HepG2 (cell line): ENCODE data around the gene GAS6. TPM values are rescaled to one million over a fixed set of nuclear protein-coding genes. Genes with fewer than 3 reads are reported as not detected.

Source experiments
- ATAC-seq: fragments of 200-7000 bp; cut with Tn5 transposase; 3 replicates; pipeline ENCODE4 v1.9.1; 2020; ENCODE audit warnings: mild to moderate bottlenecking, moderate library complexity
- BruUV-seq: library from RNA; stranded (reverse); fragments of 400-500 nt; replicated peaks from 2 replicates; lab custom pipeline; 2021; lab: Mats Ljungman, UMichigan
- CTCF ChIA-PET: fragments of 300-600 bp; formaldehyde crosslinking; extraction: SDS; loops from one replicate; lab custom pipeline; 2021; ENCODE audit warnings: low total read pairs, inconsistent platforms, low intra/inter-chr PET ratio; lab: Yijun Ruan, JAX
- POLR2A ChIA-PET: fragments of 350-600 bp; sonication (Branson Sonifier 250); formaldehyde crosslinking; loops from one replicate; lab custom pipeline; 2020; ENCODE audit warnings: antibody characterized with exemption, inconsistent platforms; lab: Yijun Ruan, JAX
- DNase-seq: peaks from one replicate; pipeline ENCODE4 v3.0.0-alpha.2; 2015; ENCODE audit warnings: low spot score
- FAIRE-seq: peaks from 3 replicates; lab custom pipeline; 2011; peaks lifted over from hg19 to GRCh38; lab: Jason Lieb, UNC
- H2AFZ ChIP-seq: one replicate; pipeline ENCODE4 v1.6.1; 2011; ENCODE audit warnings: low read length, inconsistent platforms
- H3K27ac ChIP-seq: fragments of 300-600 bp; 3 replicates; pipeline ENCODE4 v1.8.0; 2011; ENCODE audit warnings: mixed run types, mild to moderate bottlenecking, mixed read lengths, low read length, inconsistent platforms; ENCODE audit not compliant: insufficient read depth; ENCODE audit errors: extremely low read length
- H3K27me3 ChIP-seq, 2 experiments: fragments of 200-600 bp in 1 of 2; 2 replicates in 1 of 2; 3 replicates in 1 of 2; pipeline versions ENCODE4 v1.6.0 to v1.8.0; 2011; ENCODE audit warnings: low read length in 2 of 2, mild to moderate bottlenecking in 2 of 2, moderate library complexity in 2 of 2, inconsistent platforms in 1 of 2; ENCODE audit not compliant: insufficient read depth in 2 of 2, control insufficient read depth in 1 of 2
- H3K36me3 ChIP-seq, 2 experiments: fragments of 200-600 bp in 1 of 2; replicated peaks in 1 of 2; 2 replicates in 1 of 2; 3 replicates in 1 of 2; pipeline versions ENCODE4 v1.5.1 to v1.8.0; 2011; ENCODE audit warnings: low read length in 2 of 2, inconsistent platforms in 1 of 2; ENCODE audit not compliant: insufficient read depth in 2 of 2, control insufficient read depth in 1 of 2
- H3K4me1 ChIP-seq: 2 replicates; pipeline ENCODE4 v1.5.1; 2012; ENCODE audit warnings: low read length, inconsistent platforms; ENCODE audit not compliant: insufficient read depth
- H3K4me2 ChIP-seq: 2 replicates; pipeline ENCODE4 v1.6.0; 2011; ENCODE audit warnings: low read depth, low read length, inconsistent platforms
- H3K4me3 ChIP-seq, 3 experiments: fragments of 200-600 bp in 1 of 3; sonication (generic), shearing (Covaris generic) in 1 of 3; replicated peaks in 1 of 3; 2 replicates each; pipeline ENCODE4 v1.5.1; 2011 to 2016; ENCODE audit warnings: low read length in 3 of 3, inconsistent platforms in 2 of 3, low read depth in 2 of 3, mild to moderate bottlenecking in 2 of 3, control low read depth in 1 of 3, mixed read lengths in 1 of 3; ENCODE audit not compliant: insufficient read depth in 1 of 3
- H3K79me2 ChIP-seq: one replicate; pipeline ENCODE4 v1.6.1; 2011; ENCODE audit warnings: low read length, inconsistent platforms; ENCODE audit not compliant: insufficient read depth
- H3K9ac ChIP-seq: 2 replicates; pipeline ENCODE4 v1.6.0; 2011; ENCODE audit warnings: mild to moderate bottlenecking, low read depth, low read length, inconsistent platforms; ENCODE audit not compliant: insufficient read depth
- H3K9me3 ChIP-seq: 2 replicates; pipeline ENCODE4 v1.5.1; 2012; ENCODE audit warnings: mild to moderate bottlenecking, low read length
- H4K20me1 ChIP-seq: 2 replicates; pipeline ENCODE4 v1.6.0; 2011; ENCODE audit warnings: inconsistent platforms, mild to moderate bottlenecking, low read length, moderate library complexity; ENCODE audit not compliant: insufficient read depth
- BCL6 ChIP-seq: IDR thresholded peaks from 2 replicates; pipeline ENCODE4 v1.6.1; 2016; ENCODE audit warnings: missing genetic modification reagents, missing compliant biosample characterization
- CC2D1A ChIP-seq: sonication (generic); formaldehyde crosslinking; IDR thresholded peaks from 2 replicates; pipeline ENCODE4 v1.8.1; 2023; ENCODE audit warnings: mild to moderate bottlenecking, missing genetic modification reagents
- CENPX ChIP-seq: sonication (generic); formaldehyde crosslinking; IDR thresholded peaks from 2 replicates; pipeline ENCODE4 v1.9.0; 2021; ENCODE audit warnings: mild to moderate bottlenecking, missing genetic modification reagents, moderate library complexity
- CHD4 ChIP-seq: fragments of 200-600 bp; sonication (generic); IDR thresholded peaks from 2 replicates; pipeline ENCODE4 v1.7.0; 2017; ENCODE audit warnings: mild to moderate bottlenecking, low read length, borderline replicate concordance
- IKZF1 ChIP-seq: fragments of 450-650 bp; IDR thresholded peaks from 2 replicates; pipeline ENCODE4 v1.7.1; 2016
- SALL1 ChIP-seq: sonication (generic); formaldehyde crosslinking; IDR thresholded peaks from 2 replicates; pipeline ENCODE4 v1.8.0; 2022; ENCODE audit warnings: mild to moderate bottlenecking, missing genetic modification reagents
- SATB2 ChIP-seq: sonication (generic); formaldehyde crosslinking; IDR thresholded peaks from 2 replicates; pipeline ENCODE4 v1.5.0; 2020; ENCODE audit warnings: missing genetic modification reagents
- SMAD9 ChIP-seq: sonication (generic); formaldehyde crosslinking; IDR thresholded peaks from 2 replicates; pipeline ENCODE4 v1.5.1; 2020; ENCODE audit warnings: mild to moderate bottlenecking, missing genetic modification reagents
- ZNF44 ChIP-seq: sonication (generic); formaldehyde crosslinking; IDR thresholded peaks from 2 replicates; pipeline ENCODE4 v1.5.1; 2020; ENCODE audit warnings: mild to moderate bottlenecking, missing genetic modification reagents
- ZNF660 ChIP-seq: sonication (generic); formaldehyde crosslinking; IDR thresholded peaks from 2 replicates; pipeline ENCODE4 v1.5.1; 2020; ENCODE audit warnings: mild to moderate bottlenecking, low read depth, missing genetic modification reagents, borderline replicate concordance
- ZNF776 ChIP-seq: sonication (generic); formaldehyde crosslinking; IDR thresholded peaks from 2 replicates; pipeline ENCODE4 v1.4.0; 2020; ENCODE audit warnings: mild to moderate bottlenecking, missing genetic modification reagents
- WGBS: methylation state at CpG from one replicate; pipeline ENCODE4 v1.1.6; 2017; ENCODE audit warnings: low lambda C conversion rate; 5-methylcytosine and 5-hydroxymethylcytosine counted together
- in situ Hi-C: cut with HindIII; loops from 2 replicates; pipeline ENCODE4 v1.10.0; 2017; ENCODE audit warnings: low pct_unique_long_range_greater_than_20kb; ENCODE audit not compliant: extremely low pct_ligation_motif_present
- intact Hi-C: fragments of 100-400 bp; cut with micrococcal nuclease; formaldehyde crosslinking; loops from one replicate; pipeline ENCODE4 v1.10.0; 2022; ENCODE audit not compliant: unreplicated experiment
- polyA plus RNA-seq, 8 experiments: library from polyadenylated mRNA; depleted of rRNA in 3 of 8; stranded (reverse) in 7 of 8; unstranded in 1 of 8; fragments of >200 nt; fragmentation: Illumina TruSeq in 4 of 8; extraction: Trizol in 4 of 8; gene quantifications; 2 replicates each; pipeline versions ENCODE4 v1.2.1 to v1.2.3, GENCODE V29; 2011 to 2016; ENCODE audit warnings: low read depth in 4 of 8, missing spikeins in 1 of 8, mixed read lengths in 1 of 8; ENCODE audit not compliant: insufficient read depth in 1 of 8
- total RNA-seq, 5 experiments: library from RNA; depleted of rRNA; stranded (reverse); fragments of >200 nt; fragmentation: Illumina TruSeq; extraction: Trizol; gene quantifications; 2 replicates each; pipeline ENCODE4 v1.2.3, GENCODE V29; 2016; ENCODE audit warnings: low read depth in 1 of 5
- TF ChIP-seq, protein P1 (sequence below): sonication (generic); formaldehyde crosslinking; IDR thresholded peaks from 2 replicates; pipeline ENCODE4 v1.4.0; 2020; ENCODE audit warnings: low read depth, missing genetic modification reagents
- TF ChIP-seq, protein P2 (sequence below): sonication (generic); formaldehyde crosslinking; conservative IDR thresholded peaks from 2 replicates; pipeline ENCODE4 v1.4.0; 2020; ENCODE audit warnings: missing genetic modification reagents
- TF ChIP-seq, protein P3 (sequence below): fragments of 450-650 bp; IDR thresholded peaks from 2 replicates; pipeline ENCODE4 v1.6.1; 2017; ENCODE audit warnings: mild to moderate bottlenecking
- TF ChIP-seq, protein P4 (sequence below): sonication (generic); formaldehyde crosslinking; IDR thresholded peaks from 2 replicates; pipeline ENCODE4 v1.5.0; 2020; ENCODE audit warnings: mild to moderate bottlenecking, missing genetic modification reagents

The GAS6 gene
- total and polyA plus RNA-seq, 2 of the 13 experiments (the other 11 are each of a cell fraction or from before 2014, with no cell fraction given) = 0.09 to 0.24 TPM

DNA sequence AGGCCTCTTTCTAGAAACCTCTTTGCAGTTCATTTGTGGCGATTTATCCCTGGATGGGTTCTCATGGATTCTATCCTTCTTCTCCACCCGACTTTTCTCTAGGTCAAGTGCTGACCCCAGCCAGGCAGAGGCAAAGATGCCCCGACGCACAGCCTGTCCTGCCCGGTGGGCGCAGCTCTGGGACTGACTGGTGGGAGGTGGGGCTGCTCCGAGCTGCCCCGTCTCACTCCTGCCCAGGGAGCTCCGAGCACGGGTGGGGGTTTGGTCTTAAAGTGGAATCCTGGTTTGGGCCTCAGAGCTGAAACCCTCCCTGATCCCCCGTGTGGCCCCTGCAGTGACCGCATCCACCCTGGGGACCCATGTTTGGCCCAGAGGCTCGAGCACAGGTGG is 44.5 kb downstream of the GAS6 start:
- H3K9me3 ChIP-seq = no peaks in the 10 kb centered on the region
- no peak overlapping the region for H3K4me2 ChIP-seq
- FAIRE-seq (no peak), DNase-seq (no peak), ATAC-seq (no peak)
- ChIA-PET CTCF (no interaction called here), POLR2A (no interaction called here)
- H3K27me3 ChIP-seq = peaks cover 6 to 11% of the 10 kb centered on the region in 2 experiments; a peak in 4 of 5 replicates
- intact Hi-C loops = no loop called here
- no peaks in the 10 kb centered on the region for H4K20me1 ChIP-seq
- H2AFZ ChIP-seq = no peak overlapping the region
- WGBS = 53% methylated on average over 6 of the region's 13 CpGs
- H3K9ac ChIP-seq = no peak overlapping the region
- BruUV-seq = no TSS peak
- H3K4me3 ChIP-seq = no peak overlapping the region
- H3K36me3 ChIP-seq = no peaks in the 10 kb centered on the region
- H3K4me1 ChIP-seq = 0 out of 2 replicates have a peak, but pooled peaks cover under 1% of the 10 kb centered on the region
- in situ Hi-C loops = loop anchor here (5.0 kb wide), 1 partner anchor 83 kb away; no protein-coding TSS in a partner anchor
- no peaks in the 10 kb centered on the region for H3K79me2 ChIP-seq
- H3K27ac ChIP-seq = no peak overlapping the region
- no peak for TF ChIP-seq SATB2 (CRISPR knock-in tag)
- TF ChIP-seq, protein P1, sequence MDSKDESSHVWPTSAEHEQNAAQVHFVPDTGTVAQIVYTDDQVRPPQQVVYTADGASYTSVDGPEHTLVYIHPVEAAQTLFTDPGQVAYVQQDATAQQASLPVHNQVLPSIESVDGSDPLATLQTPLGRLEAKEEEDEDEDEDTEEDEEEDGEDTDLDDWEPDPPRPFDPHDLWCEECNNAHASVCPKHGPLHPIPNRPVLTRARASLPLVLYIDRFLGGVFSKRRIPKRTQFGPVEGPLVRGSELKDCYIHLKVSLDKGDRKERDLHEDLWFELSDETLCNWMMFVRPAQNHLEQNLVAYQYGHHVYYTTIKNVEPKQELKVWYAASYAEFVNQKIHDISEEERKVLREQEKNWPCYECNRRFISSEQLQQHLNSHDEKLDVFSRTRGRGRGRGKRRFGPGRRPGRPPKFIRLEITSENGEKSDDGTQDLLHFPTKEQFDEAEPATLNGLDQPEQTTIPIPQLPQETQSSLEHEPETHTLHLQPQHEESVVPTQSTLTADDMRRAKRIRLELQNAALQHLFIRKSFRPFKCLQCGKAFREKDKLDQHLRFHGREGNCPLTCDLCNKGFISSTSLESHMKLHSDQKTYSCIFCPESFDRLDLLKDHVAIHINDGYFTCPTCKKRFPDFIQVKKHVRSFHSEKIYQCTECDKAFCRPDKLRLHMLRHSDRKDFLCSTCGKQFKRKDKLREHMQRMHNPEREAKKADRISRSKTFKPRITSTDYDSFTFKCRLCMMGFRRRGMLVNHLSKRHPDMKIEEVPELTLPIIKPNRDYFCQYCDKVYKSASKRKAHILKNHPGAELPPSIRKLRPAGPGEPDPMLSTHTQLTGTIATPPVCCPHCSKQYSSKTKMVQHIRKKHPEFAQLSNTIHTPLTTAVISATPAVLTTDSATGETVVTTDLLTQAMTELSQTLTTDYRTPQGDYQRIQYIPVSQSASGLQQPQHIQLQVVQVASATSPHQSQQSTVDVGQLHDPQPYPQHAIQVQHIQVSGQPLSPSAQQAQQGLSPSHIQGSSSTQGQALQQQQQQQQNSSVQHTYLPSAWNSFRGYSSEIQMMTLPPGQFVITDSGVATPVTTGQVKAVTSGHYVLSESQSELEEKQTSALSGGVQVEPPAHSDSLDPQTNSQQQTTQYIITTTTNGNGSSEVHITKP (CRISPR knock-in tag) = no peak
- TF ChIP-seq CC2D1A (CRISPR knock-in tag) = no peak
- TF ChIP-seq BCL6 (CRISPR knock-in tag) = no peak
- no peak for TF ChIP-seq ZNF776
- TF ChIP-seq, protein P2, sequence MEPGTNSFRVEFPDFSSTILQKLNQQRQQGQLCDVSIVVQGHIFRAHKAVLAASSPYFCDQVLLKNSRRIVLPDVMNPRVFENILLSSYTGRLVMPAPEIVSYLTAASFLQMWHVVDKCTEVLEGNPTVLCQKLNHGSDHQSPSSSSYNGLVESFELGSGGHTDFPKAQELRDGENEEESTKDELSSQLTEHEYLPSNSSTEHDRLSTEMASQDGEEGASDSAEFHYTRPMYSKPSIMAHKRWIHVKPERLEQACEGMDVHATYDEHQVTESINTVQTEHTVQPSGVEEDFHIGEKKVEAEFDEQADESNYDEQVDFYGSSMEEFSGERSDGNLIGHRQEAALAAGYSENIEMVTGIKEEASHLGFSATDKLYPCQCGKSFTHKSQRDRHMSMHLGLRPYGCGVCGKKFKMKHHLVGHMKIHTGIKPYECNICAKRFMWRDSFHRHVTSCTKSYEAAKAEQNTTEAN (CRISPR knock-in tag) = no peak
- no peak for TF ChIP-seq CENPX (CRISPR knock-in tag)
- no peak for TF ChIP-seq SALL1
- no peak for TF ChIP-seq SMAD9 (CRISPR knock-in tag)
- no peak for TF ChIP-seq IKZF1
- TF ChIP-seq, protein P3, sequence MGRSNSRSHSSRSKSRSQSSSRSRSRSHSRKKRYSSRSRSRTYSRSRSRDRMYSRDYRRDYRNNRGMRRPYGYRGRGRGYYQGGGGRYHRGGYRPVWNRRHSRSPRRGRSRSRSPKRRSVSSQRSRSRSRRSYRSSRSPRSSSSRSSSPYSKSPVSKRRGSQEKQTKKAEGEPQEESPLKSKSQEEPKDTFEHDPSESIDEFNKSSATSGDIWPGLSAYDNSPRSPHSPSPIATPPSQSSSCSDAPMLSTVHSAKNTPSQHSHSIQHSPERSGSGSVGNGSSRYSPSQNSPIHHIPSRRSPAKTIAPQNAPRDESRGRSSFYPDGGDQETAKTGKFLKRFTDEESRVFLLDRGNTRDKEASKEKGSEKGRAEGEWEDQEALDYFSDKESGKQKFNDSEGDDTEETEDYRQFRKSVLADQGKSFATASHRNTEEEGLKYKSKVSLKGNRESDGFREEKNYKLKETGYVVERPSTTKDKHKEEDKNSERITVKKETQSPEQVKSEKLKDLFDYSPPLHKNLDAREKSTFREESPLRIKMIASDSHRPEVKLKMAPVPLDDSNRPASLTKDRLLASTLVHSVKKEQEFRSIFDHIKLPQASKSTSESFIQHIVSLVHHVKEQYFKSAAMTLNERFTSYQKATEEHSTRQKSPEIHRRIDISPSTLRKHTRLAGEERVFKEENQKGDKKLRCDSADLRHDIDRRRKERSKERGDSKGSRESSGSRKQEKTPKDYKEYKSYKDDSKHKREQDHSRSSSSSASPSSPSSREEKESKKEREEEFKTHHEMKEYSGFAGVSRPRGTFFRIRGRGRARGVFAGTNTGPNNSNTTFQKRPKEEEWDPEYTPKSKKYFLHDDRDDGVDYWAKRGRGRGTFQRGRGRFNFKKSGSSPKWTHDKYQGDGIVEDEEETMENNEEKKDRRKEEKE = no peak
- TF ChIP-seq CHD4 = no peak
- no peak for TF ChIP-seq ZNF660
- no peak for TF ChIP-seq ZNF44 (CRISPR knock-in tag)
- TF ChIP-seq, protein P4, sequence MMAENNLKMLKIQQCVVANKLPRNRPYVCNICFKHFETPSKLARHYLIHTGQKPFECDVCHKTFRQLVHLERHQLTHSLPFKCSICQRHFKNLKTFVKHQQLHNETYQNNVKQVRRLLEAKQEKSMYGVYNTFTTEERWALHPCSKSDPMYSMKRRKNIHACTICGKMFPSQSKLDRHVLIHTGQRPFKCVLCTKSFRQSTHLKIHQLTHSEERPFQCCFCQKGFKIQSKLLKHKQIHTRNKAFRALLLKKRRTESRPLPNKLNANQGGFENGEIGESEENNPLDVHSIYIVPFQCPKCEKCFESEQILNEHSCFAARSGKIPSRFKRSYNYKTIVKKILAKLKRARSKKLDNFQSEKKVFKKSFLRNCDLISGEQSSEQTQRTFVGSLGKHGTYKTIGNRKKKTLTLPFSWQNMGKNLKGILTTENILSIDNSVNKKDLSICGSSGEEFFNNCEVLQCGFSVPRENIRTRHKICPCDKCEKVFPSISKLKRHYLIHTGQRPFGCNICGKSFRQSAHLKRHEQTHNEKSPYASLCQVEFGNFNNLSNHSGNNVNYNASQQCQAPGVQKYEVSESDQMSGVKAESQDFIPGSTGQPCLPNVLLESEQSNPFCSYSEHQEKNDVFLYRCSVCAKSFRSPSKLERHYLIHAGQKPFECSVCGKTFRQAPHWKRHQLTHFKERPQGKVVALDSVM (CRISPR knock-in tag) = no peak
